T-helper 2 cell (primary cell): ENCODE data around the gene HSPA1L.
"Not testable (repeated sequence)": the region's sequence is repeated elsewhere in the genome, so short reads cannot be mapped to it uniquely, and the experiment has no call there.

Source experiments
- DNase-seq, 5 experiments: peaks; one replicate each; pipeline versions ENCODE4 v3.0.0 to v3.0.0-alpha.2; 2012 to 2022

Gene HSPA1L

GRCh38 chr6:31836474-31837368 lies 21.6 kb upstream of the HSPA1L start:
- DNase-seq = peak in 1 of 5 experiments; percentile 47

DNA sequence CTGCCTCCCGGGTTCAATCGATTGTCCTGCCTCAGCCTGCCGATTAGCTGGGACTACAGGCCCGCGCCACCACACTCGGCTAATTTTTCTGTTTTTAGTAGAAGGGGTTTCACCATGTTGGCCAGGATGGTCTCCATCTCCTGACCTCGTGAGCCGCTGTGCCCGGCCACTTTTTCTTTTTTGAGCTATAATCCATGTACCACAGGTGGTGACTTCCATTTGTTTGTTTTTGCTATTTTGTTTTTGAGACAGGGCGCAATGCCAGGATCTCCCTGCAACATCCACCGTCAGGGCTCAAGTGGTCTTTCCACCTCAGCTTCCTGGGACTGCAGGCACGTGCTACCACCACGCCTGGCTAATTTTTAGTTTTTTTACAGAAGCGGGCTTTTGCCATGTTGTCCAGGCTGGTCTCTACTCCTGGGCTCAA lies 21.0 kb upstream of the HSPA1L start:
- no peak for DNase-seq

- DNase-seq = peak; percentile 51 to 82 (median 69)
Measured at GRCh38 chr6:31834367-31835250, 19.5 kb upstream of the HSPA1L start.

GRCh38 chr6:31831350-31832215 lies 16.5 kb upstream of the HSPA1L start:
- DNase-seq = no peak

DNA sequence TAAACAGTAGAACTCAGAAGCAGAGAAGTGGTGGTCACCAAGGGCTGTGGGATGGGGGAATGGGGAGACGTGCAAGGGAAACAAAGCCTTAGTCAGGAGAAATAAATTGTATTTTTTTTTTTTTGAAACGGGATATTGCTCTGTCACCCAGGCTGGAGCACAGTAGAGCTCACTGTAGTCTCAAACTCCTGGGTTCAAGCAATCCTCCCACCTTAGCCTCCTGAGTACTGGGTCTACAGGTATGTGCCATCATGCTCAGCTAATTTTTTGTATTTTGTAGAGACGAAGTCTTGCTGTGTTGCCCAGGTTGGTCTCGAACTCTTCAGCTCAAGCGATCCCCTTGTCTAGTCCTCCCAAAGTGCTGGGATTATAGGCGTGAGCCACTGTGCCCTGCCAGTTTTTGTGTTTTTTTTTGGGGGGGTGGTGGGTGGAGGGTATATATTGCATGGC lies 15.8 kb upstream of the HSPA1L start:
- DNase-seq = no peak

DNA sequence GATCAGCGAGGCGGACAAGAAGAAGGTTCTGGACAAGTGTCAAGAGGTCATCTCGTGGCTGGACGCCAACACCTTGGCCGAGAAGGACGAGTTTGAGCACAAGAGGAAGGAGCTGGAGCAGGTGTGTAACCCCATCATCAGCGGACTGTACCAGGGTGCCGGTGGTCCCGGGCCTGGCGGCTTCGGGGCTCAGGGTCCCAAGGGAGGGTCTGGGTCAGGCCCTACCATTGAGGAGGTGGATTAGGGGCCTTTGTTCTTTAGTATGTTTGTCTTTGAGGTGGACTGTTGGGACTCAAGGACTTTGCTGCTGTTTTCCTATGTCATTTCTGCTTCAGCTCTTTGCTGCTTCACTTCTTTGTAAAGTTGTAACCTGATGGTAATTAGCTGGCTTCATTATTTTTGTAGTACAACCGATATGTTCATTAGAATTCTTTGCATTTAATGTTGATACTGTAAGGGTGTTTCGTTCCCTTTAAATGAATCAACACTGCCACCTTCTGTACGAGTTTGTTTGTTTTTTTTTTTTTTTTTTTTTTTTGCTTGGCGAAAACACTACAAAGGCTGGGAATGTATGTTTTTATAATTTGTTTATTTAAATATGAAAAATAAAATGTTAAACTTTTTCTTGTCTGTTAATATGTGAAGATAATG lies 14.7 kb upstream of the HSPA1L start:
- peak in 1 of 5 experiments; percentile 71 for DNase-seq

GRCh38 chr6:31827286-31828079 lies 12.4 kb upstream of the HSPA1L start, which contains the start of gene HSPA1B:
Gene HSPA1B, plus strand, starts transcription at chr6:31827738. Its CDS starts 213 bp downstream, at chr6:31827951.
- peak; percentile 69 to 99 (median 79) for DNase-seq

- DNase-seq = peak in 2 of 5 experiments; percentile 26 to 51
Measured at GRCh38 chr6:31826793-31827285, 11.8 kb upstream of the HSPA1L start.

GRCh38 chr6:31825553-31825952 lies 10.5 kb upstream of the HSPA1L start:
- DNase-seq = no peak

DNA sequence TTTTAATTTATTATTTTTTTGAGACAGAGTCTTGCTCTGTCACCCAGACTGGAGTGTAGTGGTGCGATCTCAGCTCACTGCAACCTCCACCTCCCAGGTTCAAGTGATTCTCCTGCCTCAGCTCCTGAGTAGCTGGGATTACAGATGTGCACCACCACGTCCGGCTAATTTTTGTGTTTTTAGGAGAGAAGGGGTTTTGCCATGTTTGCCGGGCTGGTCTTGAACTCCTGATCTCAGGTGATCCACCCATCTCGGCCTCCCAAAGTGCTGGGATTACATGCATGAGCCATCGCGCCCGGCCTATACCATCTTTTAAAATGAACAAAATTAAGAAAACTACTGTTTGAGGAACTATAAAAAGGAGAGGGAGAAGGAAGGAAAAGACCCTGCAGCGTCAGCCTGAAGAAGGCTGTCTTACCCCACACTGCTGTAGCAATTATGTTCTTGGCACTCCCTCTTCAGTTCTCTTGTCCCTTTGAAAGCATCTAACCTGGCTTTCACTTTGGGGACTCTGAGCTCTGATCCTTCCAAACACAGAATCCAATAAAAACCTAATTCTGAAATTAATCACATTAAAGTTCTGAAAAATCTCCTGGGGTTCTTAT lies 8.6 kb upstream of the HSPA1L start:
- DNase-seq = not testable (repeated sequence)

- DNase-seq = peak; percentile 26 to 59 (median 56)
Measured at GRCh38 chr6:31822036-31822821, 7.1 kb upstream of the HSPA1L start.

GRCh38 chr6:31821301-31822035 lies 6.4 kb upstream of the HSPA1L start:
- DNase-seq = peak in 2 of 5 experiments; percentile 64 to 66

DNA sequence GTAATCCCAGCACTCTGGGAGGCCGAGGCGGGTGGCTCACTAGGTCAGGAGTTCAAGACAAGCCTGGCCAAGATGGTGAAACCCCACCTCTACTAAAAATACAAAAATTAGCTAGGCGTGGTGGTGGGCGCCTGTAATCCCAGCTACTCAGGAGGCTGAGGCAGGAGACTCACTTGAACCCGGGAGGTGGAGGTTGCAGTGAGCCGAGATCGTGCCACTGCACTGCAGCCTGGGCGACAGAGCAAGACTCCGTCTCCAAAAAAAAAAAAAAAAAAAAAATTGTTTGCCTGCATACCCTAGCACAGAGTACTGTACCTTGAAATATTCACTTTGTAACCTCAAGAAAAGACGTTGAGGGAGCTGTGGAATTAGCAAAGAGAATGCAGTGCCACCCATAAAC lies 5.3 kb upstream of the HSPA1L start:
- DNase-seq = not testable (repeated sequence)

DNA sequence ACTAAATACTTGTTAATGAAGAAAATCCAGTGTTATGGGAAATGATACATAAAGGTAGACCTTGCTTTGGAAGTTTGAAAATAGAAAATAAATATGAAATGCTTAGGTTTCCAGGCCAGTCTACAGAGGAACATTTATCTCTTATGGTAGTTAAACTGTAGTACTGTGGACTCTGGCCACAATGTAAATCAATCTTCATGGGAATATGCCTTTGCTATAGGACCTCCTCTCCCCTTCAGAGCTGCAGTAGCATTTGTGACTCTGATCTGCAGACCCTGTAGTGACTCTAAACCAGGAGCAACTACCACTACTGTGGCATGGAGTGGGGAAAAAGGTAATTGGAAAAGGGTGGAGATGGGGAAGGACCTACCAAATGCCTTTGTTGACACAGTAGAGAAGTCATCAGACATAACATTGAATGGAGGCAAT lies 4.8 kb upstream of the HSPA1L start:
- DNase-seq = no peak

- DNase-seq = peak in 1 of 5 experiments; percentile 55
Measured at GRCh38 chr6:31817929-31818511, 2.9 kb upstream of the HSPA1L start.

- peak in 1 of 5 experiments; percentile 70 for DNase-seq
Measured at GRCh38 chr6:31817133-31817928, 2.2 kb upstream of the HSPA1L start.

- peak; percentile 48 to 79 (median 61) for DNase-seq
Measured at GRCh38 chr6:31814677-31815024, 432 bp downstream of the HSPA1L start.
